T-helper 2 cell treated with Interferon-gamma antibody and Interleukin-4, amounts not matched to agents 5 μg/mL and 100 μg/mL, for 36 hours (primary cell): Measurements from ENCODE around the gene TTLL11.

Experiments
- DNase-seq: peaks from one replicate; pipeline ENCODE4 v3.0.0; 2021; ENCODE audit warnings: low spot score
- H3K27ac Mint-ChIP-seq: one replicate; pipeline ENCODE4 v1.8.0; 2021; ENCODE audit warnings: mild to moderate bottlenecking, mixed read lengths
- H3K27me3 Mint-ChIP-seq: one replicate; pipeline ENCODE4 v1.8.0; 2021; ENCODE audit warnings: low read depth, mixed read lengths
- H3K36me3 Mint-ChIP-seq: one replicate; pipeline ENCODE4 v1.8.0; 2021; ENCODE audit warnings: low read depth, mixed read lengths
- H3K4me1 Mint-ChIP-seq: one replicate; pipeline ENCODE4 v1.8.0; 2021; ENCODE audit warnings: low read depth, mixed read lengths
- H3K4me3 Mint-ChIP-seq: one replicate; pipeline ENCODE4 v1.8.0; 2022; ENCODE audit warnings: mild to moderate bottlenecking, moderate library complexity, mixed read lengths
- H3K9me3 Mint-ChIP-seq: one replicate; pipeline ENCODE4 v1.8.0; 2021; ENCODE audit warnings: mixed read lengths

Gene TTLL11

DNA sequence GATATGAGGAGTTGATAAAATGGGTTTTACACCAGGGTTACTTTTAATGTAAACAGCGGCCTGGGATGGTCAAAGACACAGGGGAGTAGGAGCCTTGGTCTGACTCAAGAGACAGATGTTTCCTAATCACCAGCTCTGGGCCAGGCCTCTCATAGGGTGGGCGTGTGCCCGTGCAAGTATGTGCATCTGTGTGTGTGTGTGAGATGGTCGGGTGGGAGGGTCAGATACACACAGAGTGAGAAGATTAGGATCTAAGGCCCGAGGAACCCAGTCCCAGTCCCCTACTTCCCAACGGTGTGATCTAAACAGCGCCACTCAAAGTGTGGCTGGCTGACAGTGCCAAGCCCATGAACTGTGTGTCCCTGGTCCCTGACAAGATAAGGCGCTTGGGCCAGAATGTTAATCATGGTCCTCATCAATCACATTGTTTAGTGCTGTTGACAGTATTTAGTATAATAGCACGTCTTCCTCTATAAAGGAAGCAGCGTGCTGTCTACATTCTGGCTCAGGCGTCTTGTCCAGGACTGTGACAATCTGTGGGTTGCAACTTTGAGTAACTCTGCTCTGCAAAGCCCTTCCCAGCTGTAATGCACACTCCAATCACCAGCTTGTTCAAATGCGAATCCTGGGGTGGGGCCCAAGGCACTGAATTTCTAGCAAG lies 267.9 kb downstream of the TTLL11 start:
- no peak overlapping the region for H3K27ac Mint-ChIP-seq

DNA sequence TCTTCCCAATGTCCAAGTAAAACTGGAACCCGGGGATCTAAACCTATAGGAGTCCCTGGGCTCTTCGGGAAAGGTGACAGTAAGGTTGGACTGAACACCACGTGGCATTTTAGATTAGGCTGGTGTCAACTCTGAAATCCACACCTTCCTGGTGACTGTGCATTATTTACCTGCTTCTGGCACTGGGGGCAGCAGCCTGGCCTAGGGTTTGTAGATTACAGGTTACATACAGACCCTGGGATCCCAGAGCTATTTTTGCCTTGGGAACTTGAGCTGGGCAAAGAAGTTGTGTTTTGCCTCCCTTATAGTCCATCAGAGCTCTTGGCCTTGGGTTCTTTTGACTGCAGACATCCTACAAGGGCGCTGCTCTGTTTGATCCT lies 268.5 kb downstream of the TTLL11 start:
- Mint-ChIP-seq H3K27ac (no peak overlapping the region), H3K27me3 (no peaks in the 10 kb centered on the region), H3K9me3 (no peaks in the 10 kb centered on the region), H3K4me1 (no peaks in the 10 kb centered on the region), H3K4me3 (no peak overlapping the region), H3K36me3 (no peaks in the 10 kb centered on the region)
- no peak for DNase-seq

More for the DNA sequence above, 267.9 kb downstream of the TTLL11 start:
- Mint-ChIP-seq H3K9me3 (no peaks in the 10 kb centered on the region), H3K36me3 (no peaks in the 10 kb centered on the region), H3K27me3 (no peaks in the 10 kb centered on the region), H3K4me1 (no peaks in the 10 kb centered on the region), H3K4me3 (no peak overlapping the region)
- DNase-seq: no peak

GRCh38 chr9:121823451-121824169 lies 269.5 kb downstream of the TTLL11 start:
- H3K36me3 Mint-ChIP-seq: no peaks in the 10 kb centered on the region
- DNase-seq: no peak
- H3K27ac Mint-ChIP-seq: no peak overlapping the region
- H3K4me3 Mint-ChIP-seq: no peak overlapping the region
- no peaks in the 10 kb centered on the region for H3K27me3 Mint-ChIP-seq
- H3K4me1 Mint-ChIP-seq: no peaks in the 10 kb centered on the region
- H3K9me3 Mint-ChIP-seq: no peaks in the 10 kb centered on the region

GRCh38 chr9:121822093-121823085 lies 270.7 kb downstream of the TTLL11 start:
- Mint-ChIP-seq H3K9me3 (no peaks in the 10 kb centered on the region), H3K36me3 (no peaks in the 10 kb centered on the region), H3K4me3 (no peak overlapping the region), H3K4me1 (no peaks in the 10 kb centered on the region), H3K27me3 (no peaks in the 10 kb centered on the region), H3K27ac (no peak overlapping the region)
- DNase-seq: no peak

GRCh38 chr9:121821326-121821725 lies 271.8 kb downstream of the TTLL11 start:
- H3K4me1 Mint-ChIP-seq: no peaks in the 10 kb centered on the region
- no peak overlapping the region for H3K27ac Mint-ChIP-seq
- no peak overlapping the region for H3K4me3 Mint-ChIP-seq
- H3K9me3 Mint-ChIP-seq: no peaks in the 10 kb centered on the region
- H3K36me3 Mint-ChIP-seq: no peaks in the 10 kb centered on the region
- no peak for DNase-seq
- H3K27me3 Mint-ChIP-seq: no peaks in the 10 kb centered on the region

DNA sequence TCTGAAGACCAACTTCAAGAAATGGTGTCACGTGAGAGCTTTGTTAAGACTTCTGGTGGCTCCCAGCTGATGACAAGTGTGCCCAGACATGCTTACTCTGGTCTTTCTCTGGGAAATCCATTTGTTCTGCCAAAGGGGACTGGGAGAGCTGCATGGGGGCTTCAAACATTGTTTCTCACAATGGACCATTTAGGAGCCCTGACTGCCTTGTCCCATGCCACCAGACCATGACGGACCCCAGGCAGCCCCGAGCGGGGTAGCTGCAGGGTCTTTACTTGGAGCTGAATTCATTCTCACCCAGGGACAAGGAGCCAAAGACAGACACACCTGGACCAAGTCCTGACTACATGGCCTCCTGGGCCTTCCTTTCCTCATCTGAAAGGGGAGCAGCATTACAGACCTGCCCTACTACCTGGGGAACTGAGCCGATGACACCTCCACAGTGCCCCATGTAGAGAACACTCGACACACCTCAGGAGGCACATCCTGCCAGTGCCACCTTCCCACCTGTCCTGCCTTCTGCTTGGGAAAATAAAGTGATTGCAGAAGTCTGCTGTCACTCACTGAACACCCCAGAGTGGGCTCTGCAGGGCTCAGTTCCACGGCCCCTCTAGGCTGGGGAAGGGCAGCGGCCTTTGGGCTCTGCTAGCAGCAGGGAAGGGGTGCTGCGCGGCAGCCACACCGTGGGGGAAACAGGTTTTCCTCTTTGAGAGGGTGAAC lies 272.7 kb downstream of the TTLL11 start:
- DNase-seq: no peak
- no peaks in the 10 kb centered on the region for H3K36me3 Mint-ChIP-seq
- no peaks in the 10 kb centered on the region for H3K9me3 Mint-ChIP-seq
- H3K27me3 Mint-ChIP-seq: no peaks in the 10 kb centered on the region
- H3K27ac Mint-ChIP-seq: no peak overlapping the region
- no peak overlapping the region for H3K4me3 Mint-ChIP-seq
- H3K4me1 Mint-ChIP-seq: no peaks in the 10 kb centered on the region

GRCh38 chr9:121819428-121820231 lies 273.5 kb downstream of the TTLL11 start:
- Mint-ChIP-seq H3K36me3 (no peaks in the 10 kb centered on the region), H3K27me3 (no peaks in the 10 kb centered on the region), H3K4me3 (no peak overlapping the region), H3K4me1 (no peaks in the 10 kb centered on the region), H3K27ac (no peak overlapping the region), H3K9me3 (no peaks in the 10 kb centered on the region)
- DNase-seq: no peak

- no peak for DNase-seq
- H3K9me3 Mint-ChIP-seq: no peaks in the 10 kb centered on the region
- no peaks in the 10 kb centered on the region for H3K36me3 Mint-ChIP-seq
- no peak overlapping the region for H3K4me3 Mint-ChIP-seq
- H3K27ac Mint-ChIP-seq: no peak overlapping the region
- no peaks in the 10 kb centered on the region for H3K27me3 Mint-ChIP-seq
- H3K4me1 Mint-ChIP-seq: no peaks in the 10 kb centered on the region
These were observed 274.2 kb downstream of the TTLL11 start for GRCh38 chr9:121818841-121819427.

DNA sequence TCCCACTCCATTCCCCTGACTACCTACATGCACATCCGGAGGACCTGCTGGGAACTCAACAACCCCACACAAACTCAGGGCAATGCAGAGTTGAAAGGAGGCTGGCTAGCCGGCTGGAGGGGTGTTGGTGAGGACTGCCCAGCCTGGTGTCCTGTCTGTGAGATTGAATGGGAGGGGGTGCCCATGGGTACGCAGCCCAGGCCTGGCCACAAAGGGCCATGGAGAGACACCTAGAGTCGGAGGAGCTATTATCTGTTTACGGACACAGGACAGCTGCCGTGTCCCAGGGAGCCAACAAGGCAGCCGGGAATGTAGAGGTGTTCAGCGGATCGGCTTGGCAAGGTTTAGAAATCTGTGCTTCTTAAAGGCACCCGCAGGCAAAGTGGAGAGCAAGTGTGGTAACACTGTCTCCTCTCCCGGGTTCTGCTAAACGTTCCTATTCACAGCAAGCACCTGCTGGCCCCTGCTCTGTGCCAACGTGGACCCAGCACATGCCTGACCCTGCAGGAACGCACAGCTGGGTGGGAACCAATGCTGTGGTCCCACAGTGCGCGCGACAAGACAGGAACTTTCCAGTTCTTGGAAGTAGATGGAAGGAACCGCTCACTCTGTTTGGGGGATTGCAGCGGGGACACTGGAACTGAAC lies 275.0 kb downstream of the TTLL11 start:
- H3K27ac Mint-ChIP-seq: no peak overlapping the region
- DNase-seq: no peak
- H3K4me3 Mint-ChIP-seq: no peak overlapping the region
- H3K36me3 Mint-ChIP-seq: no peaks in the 10 kb centered on the region
- H3K27me3 Mint-ChIP-seq: no peaks in the 10 kb centered on the region
- no peaks in the 10 kb centered on the region for H3K4me1 Mint-ChIP-seq
- H3K9me3 Mint-ChIP-seq: no peaks in the 10 kb centered on the region

DNA sequence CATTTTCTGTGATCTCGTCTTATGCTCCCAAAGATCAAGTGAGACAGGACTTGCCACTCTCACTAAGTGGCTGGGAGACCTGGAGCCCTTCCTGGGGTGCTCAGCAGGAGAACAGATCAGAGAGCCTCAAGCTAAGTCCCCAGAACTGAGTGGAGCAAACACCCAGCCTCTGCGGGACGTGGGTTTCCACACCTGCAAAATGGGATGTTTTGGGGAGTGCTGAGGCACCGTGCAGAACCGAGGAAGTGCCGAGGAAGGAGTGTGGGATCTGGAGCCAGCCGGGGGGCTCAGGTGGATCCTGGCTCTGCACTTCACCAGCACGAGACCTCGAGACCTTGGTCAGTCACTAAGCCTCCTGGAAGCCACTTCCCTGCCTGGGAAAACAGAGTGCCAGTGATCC lies 275.6 kb downstream of the TTLL11 start:
- Mint-ChIP-seq H3K27ac (no peak overlapping the region), H3K9me3 (no peaks in the 10 kb centered on the region), H3K4me1 (no peaks in the 10 kb centered on the region), H3K4me3 (no peak overlapping the region), H3K36me3 (no peaks in the 10 kb centered on the region), H3K27me3 (no peaks in the 10 kb centered on the region)
- DNase-seq: no peak

DNA sequence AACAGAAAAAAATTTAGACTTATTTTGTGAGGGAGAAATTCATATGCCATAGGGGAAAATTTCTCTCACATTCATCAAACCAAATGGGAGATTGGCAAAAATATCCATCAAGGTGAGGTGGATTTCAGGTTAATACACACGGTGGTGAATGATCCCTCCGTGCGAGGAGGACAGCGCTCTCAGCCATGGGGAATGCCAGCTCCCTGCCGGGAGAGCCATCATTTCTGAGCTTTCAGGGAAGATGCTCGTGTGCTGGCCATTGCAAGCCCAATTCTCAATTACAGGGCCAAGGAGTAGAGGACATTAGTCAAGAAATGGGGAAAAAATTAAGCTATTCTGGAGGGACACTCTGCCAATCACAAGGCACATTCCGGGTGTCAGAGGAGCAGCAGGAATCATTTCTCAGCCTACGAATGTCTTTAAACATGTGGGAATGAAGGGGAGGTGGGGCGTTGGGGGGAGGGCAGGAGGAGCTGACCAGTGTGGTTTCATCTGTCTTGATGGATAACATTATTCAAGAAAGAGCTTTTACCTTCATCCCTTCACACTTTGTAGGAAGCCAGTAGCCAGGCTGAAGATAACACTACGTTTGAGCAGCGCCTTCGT lies 276.2 kb downstream of the TTLL11 start:
- Mint-ChIP-seq H3K36me3 (no peaks in the 10 kb centered on the region), H3K4me1 (no peaks in the 10 kb centered on the region), H3K27me3 (no peaks in the 10 kb centered on the region), H3K27ac (no peak overlapping the region), H3K4me3 (no peak overlapping the region), H3K9me3 (no peaks in the 10 kb centered on the region)
- DNase-seq: no peak

GRCh38 chr9:121816449-121816817 lies 276.7 kb downstream of the TTLL11 start:
- Mint-ChIP-seq H3K9me3 (no peaks in the 10 kb centered on the region), H3K27ac (no peak overlapping the region), H3K36me3 (no peaks in the 10 kb centered on the region), H3K4me3 (no peak overlapping the region), H3K27me3 (no peaks in the 10 kb centered on the region), H3K4me1 (no peaks in the 10 kb centered on the region)
- DNase-seq: no peak
